HCT116 (cell line): ENCODE measurements around the gene EYA3.

Experiments used
- CEBPB ChIP-seq: IDR thresholded peaks from 2 replicates; pipeline ENCODE4 v1.6.1; 2012; ENCODE audit warnings: low read depth
- JUND ChIP-seq: IDR thresholded peaks from 2 replicates; pipeline ENCODE4 v1.6.1; 2012
- POLR2A ChIP-seq: IDR thresholded peaks from 2 replicates; pipeline ENCODE4 v1.7.0; 2011; ENCODE audit warnings: borderline replicate concordance; ENCODE audit not compliant: insufficient read depth, insufficient read length; ENCODE audit errors: extremely low read depth
- POLR2AphosphoS5 ChIP-seq: IDR thresholded peaks from 2 replicates; pipeline ENCODE4 v1.6.1; 2011; ENCODE audit warnings: mild to moderate bottlenecking, low read depth, low read length, moderate library complexity
- SP1 ChIP-seq: IDR thresholded peaks from 2 replicates; pipeline ENCODE4 v1.6.1; 2012; ENCODE audit warnings: low read depth
- SRF ChIP-seq: IDR thresholded peaks from 2 replicates; pipeline ENCODE4 v1.6.1; 2012; ENCODE audit warnings: low read depth
- TF ChIP-seq, protein P1 (sequence below): IDR thresholded peaks from 2 replicates; pipeline ENCODE4 v1.6.1; 2012
- TF ChIP-seq, protein P2 (sequence below), 3 experiments: fragments of 200-600 bp in 1 of 3; sonication (generic) in 1 of 3; IDR thresholded peaks in 2 of 3; conservative IDR thresholded peaks in 1 of 3; 2 replicates each; pipeline ENCODE4 v1.5.1; 2012 to 2017; ENCODE audit warnings: low read depth in 2 of 3, low read length in 2 of 3, antibody characterized with exemption in 1 of 3, borderline replicate concordance in 1 of 3, control low read depth in 1 of 3, mild to moderate bottlenecking in 1 of 3, mixed read lengths in 1 of 3, mixed run types in 1 of 3, moderate library complexity in 1 of 3; ENCODE audit not compliant: insufficient read depth in 1 of 3
- TF ChIP-seq, protein P3 (sequence below): IDR thresholded peaks from 2 replicates; pipeline ENCODE4 v1.6.1; 2012

DNA sequence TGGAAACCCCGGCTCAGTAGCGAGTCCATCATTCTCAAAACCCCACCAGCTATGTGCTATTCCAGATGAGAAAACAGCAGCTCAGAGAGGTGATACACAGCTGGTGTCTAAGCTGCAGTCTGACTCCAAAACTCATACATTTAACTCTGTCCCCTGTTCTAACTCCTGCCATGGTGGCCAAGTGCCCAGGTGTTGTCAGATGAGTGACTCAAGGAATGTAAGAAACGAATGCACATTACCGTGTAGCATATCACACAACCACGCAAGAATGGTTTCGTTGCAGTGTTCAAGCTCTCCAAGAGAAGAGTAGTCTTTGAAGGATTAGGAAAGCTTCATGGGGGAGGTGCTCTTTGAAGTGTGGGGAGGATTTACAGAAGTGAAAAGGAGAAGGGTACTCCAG lies 133.3 kb downstream of the EYA3 start:
- TF ChIP-seq, protein P1, sequence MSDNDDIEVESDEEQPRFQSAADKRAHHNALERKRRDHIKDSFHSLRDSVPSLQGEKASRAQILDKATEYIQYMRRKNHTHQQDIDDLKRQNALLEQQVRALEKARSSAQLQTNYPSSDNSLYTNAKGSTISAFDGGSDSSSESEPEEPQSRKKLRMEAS = no peak
- TF ChIP-seq, protein P2, sequence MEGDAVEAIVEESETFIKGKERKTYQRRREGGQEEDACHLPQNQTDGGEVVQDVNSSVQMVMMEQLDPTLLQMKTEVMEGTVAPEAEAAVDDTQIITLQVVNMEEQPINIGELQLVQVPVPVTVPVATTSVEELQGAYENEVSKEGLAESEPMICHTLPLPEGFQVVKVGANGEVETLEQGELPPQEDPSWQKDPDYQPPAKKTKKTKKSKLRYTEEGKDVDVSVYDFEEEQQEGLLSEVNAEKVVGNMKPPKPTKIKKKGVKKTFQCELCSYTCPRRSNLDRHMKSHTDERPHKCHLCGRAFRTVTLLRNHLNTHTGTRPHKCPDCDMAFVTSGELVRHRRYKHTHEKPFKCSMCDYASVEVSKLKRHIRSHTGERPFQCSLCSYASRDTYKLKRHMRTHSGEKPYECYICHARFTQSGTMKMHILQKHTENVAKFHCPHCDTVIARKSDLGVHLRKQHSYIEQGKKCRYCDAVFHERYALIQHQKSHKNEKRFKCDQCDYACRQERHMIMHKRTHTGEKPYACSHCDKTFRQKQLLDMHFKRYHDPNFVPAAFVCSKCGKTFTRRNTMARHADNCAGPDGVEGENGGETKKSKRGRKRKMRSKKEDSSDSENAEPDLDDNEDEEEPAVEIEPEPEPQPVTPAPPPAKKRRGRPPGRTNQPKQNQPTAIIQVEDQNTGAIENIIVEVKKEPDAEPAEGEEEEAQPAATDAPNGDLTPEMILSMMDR (IDR thresholded peaks at IDR 0.05 in 2 of 3, conservative IDR thresholded peaks at IDR 0.05 in 1 of 3; ENCODE audit: borderline replicate concordance in 1 of 3, insufficient read depth in 1 of 3, low read depth in 2 of 3, low read length in 2 of 3) = no peak
- TF ChIP-seq CEBPB = no peak
- no peak for TF ChIP-seq JUND
- TF ChIP-seq, protein P3, sequence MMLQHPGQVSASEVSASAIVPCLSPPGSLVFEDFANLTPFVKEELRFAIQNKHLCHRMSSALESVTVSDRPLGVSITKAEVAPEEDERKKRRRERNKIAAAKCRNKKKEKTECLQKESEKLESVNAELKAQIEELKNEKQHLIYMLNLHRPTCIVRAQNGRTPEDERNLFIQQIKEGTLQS = no peak
- no peak for TF ChIP-seq POLR2AphosphoS5
- TF ChIP-seq SP1 = no peak
- TF ChIP-seq SRF = no peak
- no peak for TF ChIP-seq POLR2A
